Measurements from ENCODE around the gene COIL.
A peak's percentile ranks its signal among the peaks of the same experiment; 100 is the strongest.

COIL gene

DNA sequence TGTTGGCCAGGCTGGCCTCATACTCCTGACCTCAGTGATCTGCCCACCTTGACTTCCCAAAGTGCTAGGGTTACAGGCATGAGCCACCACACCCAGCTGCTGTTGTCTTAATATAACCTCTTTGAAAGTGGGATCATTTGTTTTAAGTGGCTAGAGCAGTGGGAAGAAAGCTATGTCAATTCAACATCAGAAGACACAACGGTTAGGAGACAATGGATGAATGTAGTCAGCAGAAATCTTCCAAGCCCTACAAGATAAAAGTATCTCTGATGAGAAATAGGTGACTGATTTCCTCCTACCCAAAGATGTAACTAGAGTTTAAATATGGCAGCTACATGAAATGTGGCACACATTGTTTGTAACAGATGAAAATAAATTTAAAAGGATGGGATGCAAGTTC lies 27.0 kb downstream of the COIL start:
- DNase-seq: no peak

DNA sequence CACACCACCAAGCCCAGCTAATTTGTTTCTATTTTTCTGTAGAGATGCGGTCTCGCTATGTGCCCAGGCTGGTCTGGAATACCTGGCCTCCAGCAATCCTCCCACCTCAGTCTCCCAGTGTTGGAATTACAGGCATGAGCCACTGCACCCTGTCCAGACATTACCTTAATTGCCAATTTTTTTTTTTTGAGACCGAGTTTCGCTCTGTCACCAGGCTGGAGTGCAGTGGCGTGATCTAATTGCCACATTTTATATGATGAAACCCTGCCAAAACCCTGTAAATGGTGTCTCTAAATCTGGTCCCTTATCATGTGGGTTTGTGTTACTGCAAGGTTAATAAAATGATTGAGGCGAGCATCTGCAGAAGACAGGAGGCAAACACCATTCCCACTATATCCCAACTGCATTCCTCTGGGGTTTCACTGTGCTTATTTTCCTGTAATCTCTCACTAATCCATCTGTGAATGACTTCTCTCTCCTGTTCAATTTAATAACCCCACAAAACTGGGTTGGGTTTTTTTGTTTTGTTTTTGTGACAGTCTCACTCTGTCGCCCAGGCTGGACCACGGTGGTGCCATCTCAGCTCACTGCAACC lies 27.6 kb downstream of the COIL start:
- DNase-seq: no peak

DNA sequence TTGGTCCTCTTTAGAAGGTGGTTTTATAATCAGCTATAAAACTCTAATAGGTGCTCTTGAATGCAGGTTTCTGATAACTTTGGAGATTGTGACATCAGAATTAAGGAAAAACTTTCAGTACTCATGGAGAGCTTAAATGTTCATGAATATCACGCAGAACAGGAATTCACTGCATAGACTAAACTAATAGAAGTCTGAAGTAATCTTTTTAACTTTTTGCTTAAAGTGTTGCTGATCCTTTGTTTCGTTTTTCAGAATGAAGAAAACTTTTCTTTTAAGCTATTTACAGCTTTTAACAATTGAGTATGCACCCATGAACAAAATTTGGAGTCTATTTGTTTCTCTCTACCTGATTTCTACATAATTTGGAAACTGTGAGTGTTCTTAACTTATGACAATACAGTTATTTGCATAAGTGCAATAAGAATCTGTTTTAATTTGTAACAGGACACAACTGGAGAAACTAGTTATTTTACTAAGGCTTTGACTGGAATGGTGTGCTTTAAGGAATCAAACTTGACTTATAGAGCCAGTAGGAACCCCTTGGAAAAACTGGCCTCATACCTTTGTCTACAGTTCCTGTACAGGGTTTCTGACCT lies 30.0 kb downstream of the COIL start:
- no peak for DNase-seq

DNA sequence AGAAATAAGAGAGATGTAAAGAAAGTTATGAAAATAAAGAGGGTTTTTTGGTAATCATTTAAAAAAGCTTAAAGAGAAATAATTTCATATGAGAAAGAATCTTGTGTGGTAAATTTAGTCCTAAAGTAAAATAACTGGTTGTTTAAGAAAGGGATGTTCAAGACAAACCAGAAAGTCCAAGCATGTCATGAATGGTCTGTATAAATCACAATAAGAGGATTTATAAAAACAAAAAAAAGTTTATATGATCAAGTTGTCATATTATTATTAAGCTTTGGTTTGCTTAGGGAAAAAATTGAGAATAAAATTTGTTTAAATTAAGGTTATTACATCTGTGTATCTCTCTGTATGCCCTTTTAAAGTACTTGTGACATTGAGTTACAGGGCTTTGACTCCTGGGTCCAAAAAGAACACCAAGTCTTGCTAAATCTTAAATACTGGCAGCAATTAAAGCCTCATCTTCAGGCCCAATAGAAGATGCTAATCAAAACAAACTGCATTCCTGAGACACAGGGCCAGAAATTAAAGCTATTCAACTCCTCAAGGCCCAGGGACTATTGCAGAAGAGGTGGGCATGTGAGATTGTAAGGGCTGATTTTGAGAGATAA lies 31.4 kb downstream of the COIL start:
- no peak for DNase-seq

DNA sequence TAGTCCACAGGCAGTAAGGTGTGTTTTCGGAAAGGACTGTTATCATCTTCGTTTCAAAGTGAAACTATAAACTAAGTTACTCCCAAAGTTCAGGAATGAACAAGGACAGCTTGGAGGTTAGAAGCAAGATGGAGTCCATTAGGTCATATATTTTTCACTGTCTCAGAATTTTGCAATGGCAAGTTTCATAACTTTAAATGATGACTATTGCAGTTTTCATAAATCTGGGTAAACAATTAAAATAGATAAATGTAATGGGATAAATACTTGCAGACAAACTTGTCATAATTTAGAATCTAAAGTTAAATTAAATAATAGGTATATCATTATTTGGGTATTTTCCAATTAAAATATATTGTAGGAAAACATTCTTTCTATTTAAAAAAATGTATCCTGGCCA lies 32.3 kb downstream of the COIL start:
- no peak for DNase-seq

DNA sequence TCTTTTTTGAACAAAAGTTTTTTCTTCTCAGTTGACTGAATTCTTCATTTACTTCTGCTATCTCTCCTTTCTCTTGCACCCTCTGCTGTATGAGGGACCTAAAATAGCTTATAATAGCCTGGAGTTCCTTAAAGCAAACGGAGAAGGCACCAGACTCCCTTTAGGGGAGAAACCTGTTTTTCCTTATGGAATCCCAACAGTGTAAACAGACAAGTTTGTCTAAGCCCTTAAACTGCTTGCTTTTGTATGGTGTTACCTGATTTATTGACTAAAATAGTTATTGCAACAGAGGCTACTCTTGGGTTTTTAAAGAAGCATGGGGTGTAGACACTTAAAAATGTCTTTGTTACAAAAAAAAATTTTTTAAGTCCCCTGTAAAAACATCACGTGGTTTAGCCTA lies 34.1 kb downstream of the COIL start:
- no peak for DNase-seq

DNA sequence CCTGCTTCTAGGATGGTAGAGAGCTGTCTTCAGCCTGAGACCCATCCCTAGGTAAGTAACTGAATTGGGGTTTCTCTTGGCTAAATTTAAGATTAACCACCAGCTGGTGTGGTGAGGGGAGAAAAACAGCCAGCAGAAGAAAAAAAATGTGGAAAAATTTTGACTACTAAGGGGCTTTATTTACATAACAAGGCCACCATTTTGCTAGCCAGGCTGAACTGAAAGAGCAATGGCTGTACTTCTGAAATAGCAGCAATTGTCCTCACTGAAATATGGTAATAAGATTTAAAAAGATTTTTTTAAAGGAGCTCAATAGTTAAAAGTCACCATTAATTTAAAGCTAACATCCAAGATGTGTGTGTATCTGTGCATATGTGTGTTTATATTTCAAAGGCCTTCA lies 34.6 kb downstream of the COIL start:
- no peak for DNase-seq

DNA sequence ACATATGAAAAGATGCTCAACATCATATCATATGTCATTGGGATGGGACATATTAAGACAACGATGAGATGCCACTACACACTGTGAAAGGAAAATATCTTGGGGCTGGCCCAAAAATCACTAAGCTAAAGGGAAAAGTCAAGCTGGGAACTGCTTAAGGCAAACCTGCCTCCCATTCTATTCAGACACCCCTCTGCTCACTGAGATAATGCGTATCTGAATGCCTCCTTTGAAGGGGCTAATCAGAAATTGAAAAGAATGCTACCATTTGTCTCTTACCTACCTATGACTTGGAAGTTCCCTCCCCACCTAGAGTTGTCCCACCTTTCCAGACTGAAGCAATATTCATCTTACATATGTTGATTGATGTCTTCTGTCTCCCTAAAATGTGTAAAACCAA lies 35.8 kb downstream of the COIL start:
- no peak for DNase-seq

DNA sequence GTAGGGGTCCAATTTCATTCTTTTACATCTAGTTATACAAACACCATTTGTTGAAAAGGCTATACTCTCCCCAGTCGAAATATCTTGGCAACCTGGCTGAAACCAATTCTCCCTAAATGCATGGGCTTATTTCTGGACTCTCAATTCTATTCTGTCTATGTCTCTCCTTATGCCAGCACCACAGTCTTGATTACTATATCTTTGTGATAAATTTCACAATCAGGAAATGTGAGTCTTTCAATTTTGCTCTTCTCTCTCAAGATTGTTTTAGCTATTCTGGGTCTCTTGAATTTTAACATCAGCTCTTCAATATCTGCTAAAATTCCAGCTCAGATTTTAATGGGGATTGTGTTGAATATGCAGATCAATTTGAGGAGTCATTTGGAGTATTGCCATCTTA lies 41.1 kb downstream of the COIL start:
- no peak for DNase-seq

DNA sequence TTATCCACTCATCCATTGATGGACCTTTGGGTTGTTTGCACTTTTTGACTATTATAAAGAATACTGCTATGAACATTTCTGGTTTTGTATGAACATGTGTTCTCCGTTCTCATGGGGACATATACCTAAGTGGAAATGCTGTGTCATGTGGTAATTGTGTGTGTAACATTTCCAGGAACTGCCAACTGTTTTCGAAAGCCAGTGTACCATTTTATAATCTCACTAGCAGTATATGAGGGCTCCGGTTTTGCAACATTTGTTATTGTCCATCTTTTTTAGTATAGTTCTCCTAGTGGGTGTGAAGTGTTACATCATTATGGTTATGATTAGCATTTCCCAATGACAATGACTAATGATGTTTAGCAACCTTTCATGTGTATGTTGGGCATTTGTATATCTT lies 41.9 kb downstream of the COIL start:
- DNase-seq: no peak

DNA sequence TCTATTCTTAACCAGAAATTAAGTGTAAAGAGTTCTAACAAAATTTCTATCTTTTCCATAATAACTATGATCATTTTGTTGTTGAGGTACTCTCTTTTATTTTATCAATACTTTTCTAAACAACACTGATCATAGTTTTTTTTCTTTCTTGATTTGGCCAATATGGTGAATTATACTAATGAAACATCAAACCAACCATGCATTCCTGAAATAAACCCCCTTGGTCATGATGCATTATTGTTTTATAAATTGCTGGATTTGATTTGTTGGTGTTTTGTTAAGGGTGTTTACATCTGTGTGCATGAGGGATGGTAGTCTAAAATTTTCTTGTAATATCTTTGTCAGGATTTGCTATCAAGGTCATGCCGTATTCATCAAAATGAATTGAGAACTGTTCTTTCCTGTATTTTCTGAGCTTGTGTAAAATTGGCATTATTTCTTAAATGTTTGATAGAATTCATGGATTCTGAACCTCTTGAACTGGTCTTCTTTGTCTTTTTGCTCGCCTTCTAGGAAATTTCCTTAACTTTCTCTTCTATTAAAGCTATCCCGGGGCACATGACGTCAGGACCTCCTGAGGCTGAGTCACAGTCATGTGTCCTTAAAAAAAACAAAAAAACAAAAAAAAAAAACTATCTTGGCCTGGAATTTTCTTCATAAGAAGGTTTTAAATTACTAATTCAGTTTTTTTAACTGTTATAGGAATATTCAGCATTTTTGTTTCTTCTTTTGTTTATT lies 43.1 kb downstream of the COIL start:
- no peak for DNase-seq

DNA sequence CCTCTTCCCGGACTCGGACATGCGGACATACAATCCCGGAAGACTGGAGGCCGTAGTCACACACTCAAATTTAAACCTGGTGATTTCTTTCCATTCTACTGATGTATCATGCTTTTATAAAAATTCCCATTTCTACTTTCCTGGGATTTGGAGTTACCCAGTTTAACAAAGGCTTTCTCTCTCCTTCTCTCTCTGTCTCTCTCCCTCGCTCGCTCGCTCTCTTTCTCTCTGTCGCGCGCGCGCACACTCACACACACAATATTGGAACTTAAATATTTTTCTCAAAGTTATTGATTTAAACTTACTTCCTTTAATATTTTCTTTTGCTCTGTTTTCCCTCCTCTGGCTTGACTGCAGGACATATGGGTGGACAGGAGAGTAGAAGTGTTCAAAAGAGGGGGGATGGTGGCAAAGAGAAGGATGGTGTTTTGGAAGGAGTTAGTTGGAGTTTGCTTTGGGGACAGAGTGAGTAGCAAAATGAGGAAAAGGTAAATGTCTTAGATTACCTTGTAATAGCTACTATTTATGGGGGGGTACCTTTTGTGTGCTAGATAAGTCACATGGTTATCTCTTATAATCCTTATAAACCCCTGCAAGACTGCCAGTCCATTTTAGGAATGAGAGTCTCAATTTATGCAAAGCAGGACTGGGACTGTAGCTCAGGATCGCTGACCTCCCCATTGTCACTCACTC lies 46.1 kb downstream of the COIL start:
- no peak for DNase-seq

DNA sequence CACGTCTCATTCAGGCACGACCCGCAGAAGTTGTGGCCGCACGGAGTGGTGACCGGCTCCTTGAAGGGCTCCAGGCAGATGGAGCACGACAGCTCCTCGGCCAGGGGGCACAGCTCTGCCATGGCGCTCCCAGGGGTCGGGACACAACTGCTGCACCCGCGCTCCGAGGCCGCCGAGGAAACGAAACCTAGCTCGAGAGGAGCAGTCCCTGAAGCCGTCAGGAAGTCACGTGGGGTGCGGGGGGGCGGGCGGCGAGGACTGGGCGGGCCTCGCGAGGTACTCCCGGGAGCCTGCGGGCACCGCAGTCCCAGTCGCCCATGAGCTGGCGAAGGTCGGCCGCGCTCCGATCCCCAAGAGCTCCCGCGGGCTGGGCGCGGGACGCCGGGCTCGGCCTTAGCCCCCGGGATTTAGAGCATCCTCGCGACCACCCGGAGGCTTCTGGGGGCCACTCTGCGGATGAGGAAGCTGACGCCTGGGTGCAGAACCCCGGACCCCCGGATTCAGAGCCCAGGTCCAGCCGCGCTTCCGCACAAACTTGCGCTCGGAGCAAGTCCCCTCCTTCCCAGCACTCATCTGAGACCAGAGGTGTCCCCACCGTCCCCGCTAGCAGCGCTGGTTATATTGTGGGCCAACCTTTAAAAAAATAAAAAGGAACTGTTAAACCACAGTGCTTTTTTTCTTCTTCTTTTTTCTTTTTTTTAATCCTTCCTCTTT lies 46.8 kb downstream of the COIL start, which contains the start of gene TRIM25:
Gene TRIM25, minus strand, starts transcription at position 183 of the 714 bp plus-strand sequence. Its CDS starts 61 bp downstream, at position 122.
- DNase-seq: peak; percentile 88

DNA sequence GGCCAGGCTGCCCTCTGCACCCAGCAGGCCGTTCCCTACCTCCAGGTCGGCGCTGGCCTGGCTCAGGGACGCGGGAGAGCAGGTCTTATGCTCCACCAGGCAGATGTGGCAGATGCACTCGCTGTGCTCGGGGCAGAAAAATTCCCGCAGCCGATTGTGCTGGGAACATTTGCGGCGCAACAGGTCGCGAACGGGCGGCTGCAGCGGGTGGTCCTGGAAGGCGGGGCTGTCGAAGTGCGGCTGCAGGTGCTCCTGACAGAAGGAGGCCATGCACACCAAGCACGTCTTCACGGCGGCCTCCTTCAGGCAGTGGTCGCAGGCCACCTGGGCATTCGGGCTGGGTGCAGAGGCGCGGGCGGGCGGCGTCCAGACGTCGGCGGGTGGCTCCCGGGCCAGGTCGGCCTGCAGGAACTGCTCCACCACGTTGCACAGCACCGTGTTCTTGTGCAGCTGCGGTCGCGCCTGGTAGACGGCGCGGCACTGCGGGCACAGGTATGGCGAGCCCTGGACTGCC lies 47.4 kb downstream of the COIL start:
- DNase-seq: no peak

DNA sequence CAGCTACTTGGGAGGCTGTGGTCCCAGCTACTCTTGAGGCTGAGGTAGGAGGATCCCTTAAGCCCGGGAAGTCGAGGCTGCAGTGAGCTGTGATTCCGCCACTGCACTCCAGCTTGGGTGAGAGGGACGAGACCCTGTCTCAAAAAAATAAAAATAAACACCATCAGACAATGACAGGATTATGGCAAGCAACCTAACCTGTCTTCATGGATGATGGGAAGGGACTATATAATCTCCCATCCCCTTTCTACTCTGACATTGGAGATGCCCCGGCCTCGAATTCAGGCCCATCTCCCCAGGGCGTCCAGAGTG lies 47.9 kb downstream of the COIL start:
- DNase-seq: no peak

DNA sequence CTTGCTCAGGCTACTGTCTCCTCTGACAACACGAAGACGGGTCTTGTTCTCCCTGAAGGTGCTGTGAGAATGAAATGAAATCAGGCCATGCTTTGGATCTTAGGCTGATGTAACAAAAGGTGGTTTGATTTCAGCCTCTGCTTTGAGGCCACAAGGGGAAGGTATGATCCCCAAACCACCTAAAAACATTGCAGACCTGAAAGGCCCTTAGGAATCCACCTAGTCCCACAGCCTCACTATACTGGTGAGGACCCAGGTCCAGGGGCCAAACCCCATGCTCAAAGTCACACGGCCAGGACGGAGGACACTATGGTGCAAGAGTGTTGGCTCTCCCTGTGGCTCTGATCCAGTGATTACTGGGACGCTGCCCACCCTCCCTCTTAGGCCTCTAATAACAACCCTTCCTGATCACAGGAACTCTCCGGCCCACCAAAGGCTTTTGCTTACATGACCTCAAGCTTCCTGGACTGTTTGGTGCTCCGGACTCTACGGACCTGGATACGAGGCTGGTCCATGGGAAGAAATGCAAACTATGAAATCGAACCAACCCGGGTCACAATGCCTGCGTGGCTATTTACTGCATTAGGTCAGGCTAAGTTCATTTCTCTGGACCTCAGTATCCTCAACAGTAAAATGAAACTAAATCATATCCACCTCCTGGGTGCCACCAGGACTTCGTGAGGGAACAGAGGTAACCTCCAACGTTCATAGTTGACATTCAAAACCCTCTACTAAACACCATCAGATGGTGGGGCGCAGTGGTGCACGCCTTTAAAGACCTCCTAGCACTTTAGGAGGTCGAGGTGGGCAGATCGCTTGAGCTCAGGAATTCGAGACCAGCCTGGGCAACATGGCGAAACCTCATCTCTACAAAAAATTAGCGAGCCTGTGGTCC lies 48.5 kb downstream of the COIL start:
- no peak for DNase-seq

DNA sequence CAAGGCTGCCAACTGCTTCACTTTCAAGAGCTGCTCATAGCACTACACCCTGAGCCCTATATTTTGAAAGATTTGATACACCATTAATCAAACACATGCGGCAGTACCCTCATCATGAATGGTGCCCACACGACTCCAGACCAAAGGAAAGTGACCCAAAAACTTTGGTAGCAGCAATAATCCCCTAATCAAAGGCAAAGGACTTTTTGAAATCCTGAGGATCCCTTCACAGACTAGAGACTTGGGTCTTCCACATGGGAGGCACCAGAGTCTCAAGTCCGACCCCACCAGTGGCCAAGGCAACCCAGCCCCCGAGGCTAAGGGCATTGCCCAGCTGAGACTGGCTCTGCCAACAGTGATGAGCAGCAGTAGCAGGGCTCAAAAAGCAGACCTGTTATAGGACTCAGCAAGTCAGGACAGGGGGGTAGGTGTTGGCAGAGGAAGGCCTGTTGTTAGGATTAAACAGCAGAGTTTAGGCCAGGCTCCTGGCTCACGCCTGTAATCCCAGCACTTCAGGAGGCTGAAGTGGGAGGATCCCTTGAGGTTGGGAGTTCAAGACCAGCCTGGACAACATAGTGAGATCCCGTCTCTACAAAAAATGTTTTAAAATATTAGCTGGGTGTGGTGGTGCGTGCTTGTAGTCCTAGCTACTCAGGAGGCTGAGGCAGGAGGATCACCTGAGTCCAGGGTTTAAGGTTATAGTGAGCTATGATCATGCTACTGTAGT lies 50.2 kb downstream of the COIL start:
- DNase-seq: no peak

DNA sequence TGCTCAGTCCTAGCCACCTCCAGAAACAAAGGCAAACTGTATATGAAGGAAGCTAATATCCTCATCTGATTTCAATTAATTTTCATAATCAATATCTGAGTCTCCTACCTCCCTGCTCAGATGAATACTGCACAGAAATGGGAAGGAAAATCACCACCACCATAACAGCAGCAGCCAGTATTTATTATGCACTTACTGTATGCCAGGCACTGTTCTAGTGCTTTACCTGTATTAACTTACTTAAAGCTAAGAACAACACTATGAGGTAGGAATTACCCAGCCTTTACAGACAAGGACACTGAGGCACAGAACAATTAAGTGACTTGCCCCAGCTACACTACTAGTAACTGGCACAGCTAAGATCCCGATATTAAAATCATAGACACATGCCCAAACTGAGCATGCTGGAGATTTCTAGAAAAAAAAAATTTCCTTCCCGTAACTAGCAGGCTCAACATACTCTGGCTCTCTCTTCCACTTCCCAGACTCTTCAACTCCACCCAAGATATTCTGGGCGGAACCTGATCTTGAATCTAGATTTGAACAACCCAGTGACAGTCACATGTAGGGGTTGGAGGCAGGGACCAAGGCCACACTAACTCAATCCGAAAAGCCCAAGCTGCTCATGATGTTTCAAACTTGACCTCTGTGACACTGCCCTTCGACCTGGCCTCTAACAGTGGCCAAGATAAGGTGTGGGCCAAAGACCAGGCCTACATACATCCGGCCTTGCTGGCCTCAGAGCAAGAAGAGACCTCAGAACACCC lies 50.9 kb downstream of the COIL start:
- no peak for DNase-seq

DNA sequence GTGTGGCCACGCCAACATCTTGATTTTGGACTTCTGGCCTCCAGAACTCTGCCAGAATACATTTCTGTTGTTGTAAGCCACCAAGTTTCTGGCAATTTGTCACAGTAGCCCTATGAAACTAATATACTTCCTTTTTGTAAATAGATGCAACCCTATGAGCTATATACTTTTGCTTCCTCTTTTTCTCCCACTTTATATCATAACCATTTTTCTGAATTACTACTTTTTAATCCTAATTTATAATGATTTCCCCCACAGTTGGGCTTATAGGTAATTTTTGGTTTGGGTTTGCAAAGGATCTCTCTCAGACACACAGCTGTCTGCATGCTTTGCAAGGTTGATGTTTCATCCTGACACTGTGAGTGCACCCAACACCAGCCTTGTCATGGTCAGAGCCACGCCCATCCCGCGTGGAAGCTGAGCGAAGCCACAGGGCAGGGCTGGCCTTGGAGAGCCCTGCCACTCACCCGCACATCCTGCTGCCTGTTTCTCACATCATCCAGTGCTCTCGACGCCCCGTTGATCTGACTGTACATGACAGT lies 52.8 kb downstream of the COIL start:
- no peak for DNase-seq

DNA sequence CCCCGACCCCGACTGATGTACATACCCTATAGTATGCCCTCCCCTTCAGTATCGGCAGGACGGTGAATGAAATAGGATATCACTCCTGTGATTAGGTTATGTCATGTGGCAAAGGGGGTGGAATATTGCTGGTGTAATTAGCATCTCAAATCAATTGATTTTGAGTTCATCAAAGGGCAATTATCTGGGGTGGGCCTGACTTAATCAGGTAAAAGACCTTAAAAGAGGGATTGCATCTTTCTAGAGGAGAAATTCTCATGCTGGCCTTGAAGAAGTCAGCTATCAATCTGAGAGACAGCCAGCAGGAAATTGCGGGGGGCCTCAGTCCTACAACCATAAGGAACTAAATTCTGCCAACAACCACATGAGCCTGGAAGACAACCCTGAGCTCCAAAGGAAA lies 57.3 kb downstream of the COIL start:
- no peak for DNase-seq

Measured in NCI-H1092 (cell line).